Smooth muscle cell (in vitro differentiated cells): ENCODE data around the gene GJB2. TPM values are rescaled to one million over a fixed set of nuclear protein-coding genes. Genes with fewer than 3 reads are reported as not detected.

Experiments
- DNase-seq: peaks from one replicate; lab custom pipeline; 2025; ENCODE audit not compliant: unreplicated experiment; lab: John Stamatoyannopoulos, UW
- H2AFZ ChIP-seq: fragments of 200-600 bp; sonication (generic); 2 replicates; pipeline ENCODE4 v1.6.0; 2016; ENCODE audit warnings: antibody characterized with exemption, low read depth, mild to moderate bottlenecking
- H3F3A ChIP-seq: fragments of 200-600 bp; sonication (generic); 2 replicates; pipeline ENCODE4 v1.6.0; 2017; ENCODE audit warnings: antibody characterized with exemption, low read depth
- H3K27ac ChIP-seq: fragments of 200-600 bp; sonication (generic); 2 replicates; pipeline ENCODE4 v1.5.1; 2016; ENCODE audit warnings: low read depth, mild to moderate bottlenecking
- H3K27me3 ChIP-seq: fragments of 200-600 bp; sonication (generic); 2 replicates; pipeline ENCODE4 v1.6.1; 2016; ENCODE audit warnings: low read depth, mild to moderate bottlenecking
- H3K36me3 ChIP-seq: fragments of 200-600 bp; sonication (generic); 2 replicates; pipeline ENCODE4 v1.5.1; 2016; ENCODE audit warnings: low read depth
- H3K4me1 ChIP-seq: fragments of 200-600 bp; sonication (generic); 2 replicates; pipeline ENCODE4 v1.5.1; 2016; ENCODE audit warnings: low read depth
- H3K4me2 ChIP-seq: fragments of 200-600 bp; sonication (generic); 2 replicates; pipeline ENCODE4 v1.6.0; 2016; ENCODE audit warnings: mild to moderate bottlenecking
- H3K4me3 ChIP-seq: fragments of 200-600 bp; sonication (generic); 2 replicates; pipeline ENCODE4 v1.5.1; 2016; ENCODE audit warnings: mild to moderate bottlenecking
- H3K79me2 ChIP-seq: fragments of 200-600 bp; sonication (generic); 2 replicates; pipeline ENCODE4 v1.6.0; 2016; ENCODE audit warnings: low read depth, mild to moderate bottlenecking
- H3K9ac ChIP-seq: fragments of 200-600 bp; sonication (generic); 2 replicates; pipeline ENCODE4 v1.6.0; 2016; ENCODE audit warnings: low read depth
- H3K9me3 ChIP-seq: fragments of 200-600 bp; sonication (generic); replicated peaks from 2 replicates; pipeline ENCODE4 v1.5.1; 2016; ENCODE audit warnings: low read depth
- H4K20me1 ChIP-seq: fragments of 200-600 bp; sonication (generic); 2 replicates; pipeline ENCODE4 v1.6.0; 2016; ENCODE audit warnings: low read depth
- WGBS: methylation state at CpG from one replicate; pipeline ENCODE4 v1.1.7; 2016; ENCODE audit warnings: low lambda C conversion rate; 5-methylcytosine and 5-hydroxymethylcytosine counted together
- polyA plus RNA-seq: library from polyadenylated mRNA; unstranded; fragments of >200 nt; fragmentation: Nextera tagmentation; extraction: Ambion mirVana; gene quantifications from 2 replicates; pipeline ENCODE4 v1.2.1, GENCODE V29; 2016
- total RNA-seq: library from RNA; depleted of rRNA; stranded (reverse); fragments of >200 nt; gene quantifications from 2 replicates; pipeline ENCODE4 v1.2.3, GENCODE V29; 2014
- TF ChIP-seq, protein P1 (sequence below): fragments of 200-600 bp; sonication (generic); IDR thresholded peaks from 2 replicates; pipeline ENCODE4 v1.5.1; 2017; ENCODE audit warnings: borderline replicate concordance, mild to moderate bottlenecking, antibody characterized with exemption; ENCODE audit not compliant: insufficient read depth, poor library complexity, severe bottlenecking

The GJB2 gene
- total and polyA plus RNA-seq, 2 experiments from 2014 or later: 42.9 to 115 TPM

- no peaks in the 10 kb centered on the region for H3K9me3 ChIP-seq
- H3K4me3 ChIP-seq: no peak overlapping the region
- no peaks in the 10 kb centered on the region for H3F3A ChIP-seq
- H3K36me3 ChIP-seq: no peaks in the 10 kb centered on the region
- WGBS: 97% methylated on average over 3 of the region's 3 CpGs
- H3K4me1 ChIP-seq: no peaks in the 10 kb centered on the region
- H3K27me3 ChIP-seq: no peaks in the 10 kb centered on the region
- no peak overlapping the region for H3K4me2 ChIP-seq
- TF ChIP-seq, protein P1, sequence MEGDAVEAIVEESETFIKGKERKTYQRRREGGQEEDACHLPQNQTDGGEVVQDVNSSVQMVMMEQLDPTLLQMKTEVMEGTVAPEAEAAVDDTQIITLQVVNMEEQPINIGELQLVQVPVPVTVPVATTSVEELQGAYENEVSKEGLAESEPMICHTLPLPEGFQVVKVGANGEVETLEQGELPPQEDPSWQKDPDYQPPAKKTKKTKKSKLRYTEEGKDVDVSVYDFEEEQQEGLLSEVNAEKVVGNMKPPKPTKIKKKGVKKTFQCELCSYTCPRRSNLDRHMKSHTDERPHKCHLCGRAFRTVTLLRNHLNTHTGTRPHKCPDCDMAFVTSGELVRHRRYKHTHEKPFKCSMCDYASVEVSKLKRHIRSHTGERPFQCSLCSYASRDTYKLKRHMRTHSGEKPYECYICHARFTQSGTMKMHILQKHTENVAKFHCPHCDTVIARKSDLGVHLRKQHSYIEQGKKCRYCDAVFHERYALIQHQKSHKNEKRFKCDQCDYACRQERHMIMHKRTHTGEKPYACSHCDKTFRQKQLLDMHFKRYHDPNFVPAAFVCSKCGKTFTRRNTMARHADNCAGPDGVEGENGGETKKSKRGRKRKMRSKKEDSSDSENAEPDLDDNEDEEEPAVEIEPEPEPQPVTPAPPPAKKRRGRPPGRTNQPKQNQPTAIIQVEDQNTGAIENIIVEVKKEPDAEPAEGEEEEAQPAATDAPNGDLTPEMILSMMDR: no peak
- H3K9ac ChIP-seq: no peak overlapping the region
- H3K79me2 ChIP-seq: no peaks in the 10 kb centered on the region
- no peak for DNase-seq
- no peak overlapping the region for H2AFZ ChIP-seq
- H3K27ac ChIP-seq: no peak overlapping the region
- no peaks in the 10 kb centered on the region for H4K20me1 ChIP-seq
These were observed 11.6 kb downstream of the GJB2 start for GRCh38 chr13:20181188-20181587.

GRCh38 chr13:20178156-20178555 is 14.6 kb downstream of the GJB2 start:
- Histone ChIP-seq H3F3A (peaks cover 7% of the 10 kb centered on the region), H4K20me1 (no peaks in the 10 kb centered on the region), H3K27me3 (no peaks in the 10 kb centered on the region), H3K9me3 (no peaks in the 10 kb centered on the region), H3K9ac (no peak overlapping the region), H3K4me2 (no peak overlapping the region), H3K79me2 (no peaks in the 10 kb centered on the region), H3K36me3 (no peaks in the 10 kb centered on the region), H2AFZ (no peak overlapping the region), H3K4me3 (no peak overlapping the region), H3K27ac (no peak overlapping the region), H3K4me1 (peaks cover 4% of the 10 kb centered on the region)
- no peak for DNase-seq
- TF ChIP-seq, protein P1: no peak
- 60% methylated on average over 5 of the region's 5 CpGs for WGBS

DNA sequence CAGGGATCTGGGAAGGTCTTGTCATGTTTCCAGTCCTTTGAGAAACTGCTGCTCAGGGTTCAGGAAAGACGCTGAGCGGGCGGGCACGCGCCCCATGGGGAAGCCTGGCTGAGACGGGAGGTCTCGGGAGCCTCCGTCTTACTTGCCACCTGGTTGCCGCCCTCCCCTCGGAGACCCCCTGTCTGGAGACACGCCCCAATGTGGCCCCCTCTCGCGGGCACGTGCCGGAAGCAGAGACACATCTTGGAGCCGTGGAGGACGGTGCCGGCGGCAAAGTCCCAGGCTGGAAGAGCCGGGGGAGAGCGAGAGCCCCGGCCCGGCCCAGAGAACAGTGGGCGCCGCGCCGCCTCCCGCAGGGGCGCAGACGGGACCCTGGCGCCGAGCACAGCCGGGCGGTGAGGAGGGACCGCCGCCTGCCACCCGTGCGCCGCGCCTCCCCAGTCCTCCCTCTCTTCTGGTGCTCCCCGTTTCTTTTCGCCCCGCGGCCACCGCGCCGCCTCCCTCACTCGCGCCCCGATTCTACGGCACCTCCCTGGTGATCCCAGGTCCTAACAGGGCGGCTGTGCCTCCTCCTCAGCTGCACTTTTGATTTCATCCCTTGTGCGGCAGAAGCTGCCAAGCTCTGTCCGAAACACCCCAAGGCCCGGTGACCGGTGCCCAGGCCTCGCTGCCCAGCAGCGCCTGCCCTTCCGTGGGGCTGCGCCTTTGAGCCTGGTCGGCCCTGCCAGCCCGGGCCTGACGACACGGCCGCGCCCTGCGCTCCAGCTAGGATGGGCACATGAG is 15.5 kb downstream of the GJB2 start:
- no peak overlapping the region for H3K9ac ChIP-seq
- no peaks in the 10 kb centered on the region for H3K79me2 ChIP-seq
- no peaks in the 10 kb centered on the region for H3K27me3 ChIP-seq
- H3K9me3 ChIP-seq: no peaks in the 10 kb centered on the region
- 98% methylated on average over 57 of the region's 67 CpGs for WGBS
- peaks cover 7% of the 10 kb centered on the region for H3F3A ChIP-seq
- no peak overlapping the region for H3K4me2 ChIP-seq
- no peaks in the 10 kb centered on the region for H3K36me3 ChIP-seq
- no peaks in the 10 kb centered on the region for H4K20me1 ChIP-seq
- no peak overlapping the region for H3K4me3 ChIP-seq
- peaks cover 4% of the 10 kb centered on the region for H3K4me1 ChIP-seq
- H2AFZ ChIP-seq: no peak overlapping the region
- no peak overlapping the region for H3K27ac ChIP-seq
- TF ChIP-seq, protein P1: no peak
- no peak for DNase-seq
